H1 (cell line): Measurements from ENCODE around the gene SNX32. TPM values are rescaled to one million over a fixed set of nuclear protein-coding genes. Genes with fewer than 3 reads are reported as not detected.

Source experiments
- BACH1 ChIP-seq: IDR thresholded peaks from 2 replicates; pipeline ENCODE4 v1.6.1; 2012; ENCODE audit warnings: low read length, improper control_type of control experiment
- CEBPB ChIP-seq: IDR thresholded peaks from 2 replicates; pipeline ENCODE4 v1.6.1; 2012; ENCODE audit warnings: low read depth, low read length
- CTBP2 ChIP-seq: IDR thresholded peaks from 2 replicates; pipeline ENCODE4 v1.7.0; 2011; ENCODE audit warnings: borderline replicate concordance, mild to moderate bottlenecking, moderate library complexity, mixed read lengths, low read length; ENCODE audit not compliant: insufficient read depth, insufficient read length
- MAFK ChIP-seq: IDR thresholded peaks from 2 replicates; pipeline ENCODE4 v1.6.1; 2012; ENCODE audit warnings: low read depth, mild to moderate bottlenecking, improper control_type of control experiment, low read length
- ZNF274 ChIP-seq: IDR thresholded peaks from 2 replicates; pipeline ENCODE4 v1.7.0; 2012; ENCODE audit warnings: low read length, borderline replicate concordance; ENCODE audit errors: extremely low read depth
- polyA plus RNA-seq, 7 experiments: library from polyadenylated mRNA; depleted of rRNA in 3 of 7; stranded (reverse) in 5 of 7; unstranded in 2 of 7; fragments of >200 nt in 5 of 7; fragments of 200-250 nt in 2 of 7; gene quantifications; 1 replicate in 5 of 7; 2 replicates in 1 of 7; 4 replicates in 1 of 7; pipeline versions ENCODE4 v1.2.1 to v1.2.3, GENCODE V29; 2011 to 2013; ENCODE audit warnings: missing spikeins in 2 of 7, mixed read lengths in 2 of 7
- total RNA-seq: library from RNA; stranded (reverse); fragmentation: NEBNext Ultra II Directional; extraction: Animal tissue kit (Norgen Biotek cat#: 25700); gene quantifications from 2 replicates; pipeline ENCODE4 v1.2.1, GENCODE V29; 2021
- TF ChIP-seq, protein P1 (sequence below), 3 experiments: IDR thresholded peaks; 1 replicate in 2 of 3; 2 replicates in 1 of 3; pipeline versions ENCODE4 v1.5.1 to v1.6.1; 2011; ENCODE audit warnings: low read length in 3 of 3, mild to moderate bottlenecking in 3 of 3, inconsistent platforms in 2 of 3, low read depth in 1 of 3, moderate library complexity in 1 of 3; ENCODE audit not compliant: insufficient read depth in 1 of 3; ENCODE audit errors: control extremely low read depth in 1 of 3

SNX32 gene
- total and polyA plus RNA-seq, 2 of the 8 experiments (the other 6 are each of a cell fraction or from before 2014, with no cell fraction given) = 0.76 to 2.2 TPM

DNA sequence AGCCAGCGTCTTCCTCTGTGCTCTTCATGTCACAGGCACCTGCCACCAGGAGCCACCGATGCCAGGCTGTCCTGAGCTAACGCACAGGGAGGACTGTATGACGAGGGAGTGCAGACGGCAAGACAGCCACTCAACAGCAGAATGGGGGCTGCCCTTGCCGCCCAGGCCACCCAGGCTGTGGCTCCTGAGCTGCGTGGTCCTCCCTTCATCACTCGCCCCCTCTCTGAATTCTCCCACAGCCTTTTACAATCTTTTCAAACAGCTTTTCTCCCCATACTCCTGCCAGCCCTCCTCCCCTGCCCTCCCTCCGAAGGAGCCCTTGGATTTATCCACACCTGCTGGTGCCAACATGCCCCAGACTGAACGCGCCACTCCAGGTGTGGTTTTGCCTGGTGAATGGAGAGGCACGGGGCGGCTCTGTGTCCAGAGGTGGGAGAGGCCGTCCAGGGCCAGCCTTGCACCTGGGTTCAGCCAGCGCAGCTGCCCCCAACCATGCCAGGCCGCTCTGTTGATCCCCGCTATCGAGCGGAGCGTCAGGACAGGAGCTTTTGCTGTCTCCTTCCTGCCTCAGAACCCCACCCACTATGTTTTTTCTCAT is 24.9 kb upstream of the SNX32 start (continued):
- TF ChIP-seq ZNF274 (no peak), MAFK (no peak), BACH1 (no peak), CEBPB (no peak), CTBP2 (no peak)
- TF ChIP-seq, protein P1, sequence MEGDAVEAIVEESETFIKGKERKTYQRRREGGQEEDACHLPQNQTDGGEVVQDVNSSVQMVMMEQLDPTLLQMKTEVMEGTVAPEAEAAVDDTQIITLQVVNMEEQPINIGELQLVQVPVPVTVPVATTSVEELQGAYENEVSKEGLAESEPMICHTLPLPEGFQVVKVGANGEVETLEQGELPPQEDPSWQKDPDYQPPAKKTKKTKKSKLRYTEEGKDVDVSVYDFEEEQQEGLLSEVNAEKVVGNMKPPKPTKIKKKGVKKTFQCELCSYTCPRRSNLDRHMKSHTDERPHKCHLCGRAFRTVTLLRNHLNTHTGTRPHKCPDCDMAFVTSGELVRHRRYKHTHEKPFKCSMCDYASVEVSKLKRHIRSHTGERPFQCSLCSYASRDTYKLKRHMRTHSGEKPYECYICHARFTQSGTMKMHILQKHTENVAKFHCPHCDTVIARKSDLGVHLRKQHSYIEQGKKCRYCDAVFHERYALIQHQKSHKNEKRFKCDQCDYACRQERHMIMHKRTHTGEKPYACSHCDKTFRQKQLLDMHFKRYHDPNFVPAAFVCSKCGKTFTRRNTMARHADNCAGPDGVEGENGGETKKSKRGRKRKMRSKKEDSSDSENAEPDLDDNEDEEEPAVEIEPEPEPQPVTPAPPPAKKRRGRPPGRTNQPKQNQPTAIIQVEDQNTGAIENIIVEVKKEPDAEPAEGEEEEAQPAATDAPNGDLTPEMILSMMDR (IDR thresholded peaks at IDR 0.05; ENCODE audit: control extremely low read depth in 1 of 3, insufficient read depth in 1 of 3, low read depth in 1 of 3, low read length in 3 of 3) = no peak
- TF ChIP-seq, all 59 proteins: peak for 0
